Mucosa of gallbladder (tissue), 1 donor: Measurements from ENCODE around the gene SH3RF3. TPM values are rescaled to one million over a fixed set of nuclear protein-coding genes. Genes with fewer than 3 reads are reported as not detected.
"Not testable (repeated sequence)": the region's sequence is repeated elsewhere in the genome, so short reads cannot be mapped to it uniquely, and the experiment has no call there.

Experiments
- DNase-seq: peaks from one replicate; pipeline ENCODE4 v3.0.0-alpha.2; 2020; ENCODE audit warnings: low spot score
- total RNA-seq: library from RNA; stranded (reverse); gene quantifications from one replicate; pipeline ENCODE4 v1.2.1, GENCODE V29; 2021
- donor health status: DM: no; HTN: no; CAD: no.

Gene SH3RF3
- total RNA-seq, 1 donor from 2014 or later = 11.5 TPM

DNA sequence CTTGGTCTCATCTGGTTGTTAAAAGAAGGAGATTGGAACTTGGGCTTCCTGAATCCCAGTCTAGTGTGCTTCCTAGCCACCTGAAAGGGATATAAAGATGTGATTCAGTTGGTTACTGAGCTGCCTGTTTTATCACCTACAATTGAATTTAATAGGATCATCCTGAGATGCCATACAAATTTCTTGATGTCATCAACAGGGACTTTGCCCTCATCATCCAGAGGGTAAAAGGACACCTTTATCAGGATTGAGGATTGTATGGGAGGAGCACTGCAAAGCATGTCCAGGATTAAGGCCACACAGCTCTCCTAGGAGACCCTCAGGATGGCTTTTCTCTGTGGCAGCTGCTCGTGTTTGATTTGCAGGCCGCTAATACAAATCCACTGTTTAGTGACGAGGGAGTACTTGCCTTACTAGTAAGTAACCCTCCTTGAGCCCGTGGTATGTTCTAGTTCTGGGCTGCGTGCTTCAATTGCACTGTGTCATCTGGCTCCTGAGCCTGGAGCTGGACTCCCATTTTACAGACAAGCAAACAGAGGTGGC is 28.6 kb downstream of the SH3RF3 start:
- DNase-seq = no peak

GRCh38 chr2:109158237-109158636 is 29.2 kb downstream of the SH3RF3 start:
- DNase-seq = no peak

- no peak for DNase-seq
Measured at GRCh38 chr2:109159096-109159495, 30.1 kb downstream of the SH3RF3 start.

DNA sequence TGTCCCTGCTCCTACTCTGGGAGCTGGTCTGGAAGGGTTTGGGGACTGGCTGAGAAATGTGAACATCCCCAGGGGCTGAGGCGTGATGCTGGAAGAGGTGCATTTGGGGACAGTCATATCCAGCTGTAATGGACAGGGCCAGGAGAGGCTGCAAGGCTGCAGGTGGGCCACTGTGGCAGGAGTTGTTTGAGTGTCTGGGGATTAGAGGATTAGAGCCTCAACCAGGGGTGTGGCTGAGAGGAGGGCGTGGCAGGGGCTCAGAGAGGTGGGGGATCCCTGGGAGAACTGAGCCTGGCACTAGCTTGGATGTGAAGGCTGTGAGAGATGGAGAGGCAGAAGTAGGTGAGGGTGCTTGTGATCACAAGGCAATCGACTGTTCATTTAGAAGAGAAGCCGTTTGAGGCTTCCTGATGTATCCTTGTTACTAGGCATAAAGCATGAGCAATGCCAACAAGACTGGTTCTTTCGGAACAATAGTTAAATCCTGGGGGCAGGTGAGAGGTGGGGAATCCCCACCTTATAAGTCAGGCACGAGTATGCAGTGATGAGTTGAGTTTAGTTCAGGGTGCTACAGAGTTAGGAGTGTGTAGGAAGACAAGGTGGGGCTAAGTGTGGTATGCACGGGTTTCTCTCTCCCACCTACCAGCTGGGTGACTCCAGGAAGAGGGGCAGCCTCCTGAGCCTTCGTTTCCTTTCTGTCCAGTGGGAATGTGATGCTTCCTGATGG is 31.9 kb downstream of the SH3RF3 start:
- DNase-seq = no peak

- not testable (repeated sequence) for DNase-seq
Measured at GRCh38 chr2:109162367-109162766, 33.4 kb downstream of the SH3RF3 start.

GRCh38 chr2:109162999-109163398 is 34.0 kb downstream of the SH3RF3 start:
- peak; percentile 35 for DNase-seq

- no peak for DNase-seq
Measured at GRCh38 chr2:109164311-109164710, 35.3 kb downstream of the SH3RF3 start.

DNA sequence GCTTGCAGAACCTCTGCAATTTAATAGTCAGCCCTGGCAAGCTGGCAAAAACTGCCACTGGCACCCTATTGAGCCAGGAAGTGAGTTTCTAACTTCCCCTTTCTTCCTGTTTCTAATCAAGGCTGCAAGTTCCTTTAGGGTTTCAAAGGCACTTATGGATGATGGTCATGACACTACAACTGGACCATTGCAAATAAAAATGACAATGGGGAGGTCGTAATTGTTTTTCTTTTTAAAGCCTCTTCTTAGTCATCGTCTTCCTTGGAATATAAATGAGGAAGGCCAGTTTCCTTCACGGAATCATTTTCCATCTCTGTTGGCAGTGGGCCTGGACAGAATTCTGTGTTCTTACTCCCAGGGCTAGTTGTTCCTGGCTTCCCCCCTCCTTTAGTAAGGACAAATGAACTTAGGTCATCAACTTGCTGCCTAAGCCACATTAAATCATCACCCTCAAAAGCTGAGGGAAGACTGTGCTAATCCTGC is 35.8 kb downstream of the SH3RF3 start:
- DNase-seq = no peak

DNA sequence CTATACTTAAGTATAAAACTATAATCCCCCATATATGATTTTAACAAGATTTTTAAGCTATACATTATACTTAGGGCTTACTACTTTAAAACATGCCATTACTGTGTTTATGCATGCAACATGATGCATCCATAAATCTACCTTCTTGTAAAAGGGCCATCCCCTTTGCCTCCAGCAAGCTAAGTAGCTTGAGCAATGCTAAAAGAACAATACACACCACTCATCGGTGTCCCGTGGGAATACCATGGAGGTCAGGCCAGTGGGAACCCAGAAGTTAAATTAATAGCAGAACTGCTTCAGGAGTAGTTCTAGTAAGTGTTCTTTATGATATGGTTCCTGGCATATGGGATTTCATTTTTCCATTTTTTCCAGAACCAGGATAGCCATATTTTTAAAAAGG is 37.8 kb downstream of the SH3RF3 start:
- DNase-seq = no peak

GRCh38 chr2:109168086-109168485 is 39.1 kb downstream of the SH3RF3 start:
- no peak for DNase-seq

DNA sequence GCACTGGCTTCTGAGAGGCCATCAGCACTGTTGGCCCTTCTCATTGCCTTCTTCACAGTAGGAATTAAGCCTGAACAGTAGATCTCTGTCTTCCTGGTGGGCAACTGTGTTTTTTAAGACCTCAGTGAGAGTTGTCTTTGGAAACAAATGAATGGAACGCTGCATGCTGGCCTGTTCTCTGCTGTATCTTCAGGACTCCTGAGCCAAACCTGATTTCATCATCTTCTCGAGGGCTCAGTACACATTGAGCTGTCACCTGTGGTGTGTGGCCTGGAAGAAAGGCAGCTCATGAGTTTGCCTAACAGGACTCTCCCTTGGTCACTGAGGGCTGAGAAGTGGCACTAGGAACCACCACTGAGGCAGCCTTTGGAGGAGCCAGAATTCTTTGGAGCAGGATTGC is 39.7 kb downstream of the SH3RF3 start:
- no peak for DNase-seq

GRCh38 chr2:109170645-109171044 is 41.6 kb downstream of the SH3RF3 start:
- DNase-seq = no peak

- DNase-seq = peak; percentile 75
Measured at GRCh38 chr2:109171444-109172334, 42.7 kb downstream of the SH3RF3 start.

- DNase-seq = no peak
Measured at GRCh38 chr2:109172556-109173105, 43.6 kb downstream of the SH3RF3 start.

DNA sequence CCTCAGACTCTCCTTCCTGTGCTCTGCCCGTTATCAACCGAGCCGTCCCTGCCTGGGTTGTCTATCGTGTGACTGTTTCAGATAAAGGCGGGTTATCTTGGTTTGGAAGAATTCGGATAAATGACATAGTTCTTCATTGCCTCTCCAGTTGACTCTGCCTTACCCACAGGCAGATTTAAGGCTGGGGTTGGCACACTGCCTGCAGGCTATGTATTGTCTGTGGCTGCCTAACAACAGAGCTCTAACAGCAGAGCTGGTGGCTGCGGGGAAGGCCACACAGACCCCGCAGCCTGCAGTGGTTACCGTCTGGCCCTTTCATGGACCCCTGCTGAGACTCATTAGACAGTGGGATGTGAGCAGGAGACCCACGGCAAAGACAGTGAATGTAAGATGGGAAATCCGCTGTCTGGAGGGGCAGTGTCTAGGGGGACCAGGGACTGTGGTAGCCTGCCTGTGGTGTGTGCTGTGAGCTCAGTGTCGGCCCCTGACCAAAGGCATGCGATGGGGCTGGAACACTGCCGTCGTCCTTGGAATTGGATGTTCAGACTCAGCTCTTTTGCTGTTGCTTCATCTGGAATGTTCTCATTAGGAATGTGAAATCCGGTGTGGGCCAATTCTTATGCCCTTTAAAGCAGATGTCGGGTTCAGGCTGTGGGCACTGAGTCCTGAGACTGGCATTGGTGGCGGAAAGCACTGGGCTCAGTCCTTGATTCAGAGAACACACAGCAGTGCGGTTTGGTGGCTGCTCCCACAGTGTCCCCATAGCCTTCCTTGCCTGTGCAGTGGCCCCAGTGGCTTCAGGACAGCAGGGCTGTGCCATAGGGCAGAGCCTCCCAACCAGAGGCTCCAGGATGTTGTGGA is 44.5 kb downstream of the SH3RF3 start:
- peak; percentile 76 for DNase-seq

DNA sequence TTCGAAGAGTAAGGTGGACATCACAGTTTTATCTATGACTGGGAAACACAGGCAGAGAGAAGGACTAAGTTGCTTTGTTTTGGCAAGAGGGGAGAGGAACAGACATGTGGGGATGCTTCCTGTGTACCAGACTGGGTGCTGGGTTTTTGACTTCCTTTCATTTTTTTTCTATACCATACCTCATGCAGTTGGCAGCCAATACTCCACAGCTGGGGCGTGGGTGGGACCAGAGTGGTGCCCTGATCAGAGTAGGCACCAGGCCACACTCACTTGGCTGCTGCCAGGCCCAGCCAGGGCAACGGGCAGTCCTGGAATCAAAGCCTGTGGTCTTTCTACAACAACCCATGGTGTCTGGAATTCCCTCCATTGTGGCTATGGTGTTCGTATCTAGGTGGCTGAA is 45.2 kb downstream of the SH3RF3 start:
- no peak for DNase-seq

DNA sequence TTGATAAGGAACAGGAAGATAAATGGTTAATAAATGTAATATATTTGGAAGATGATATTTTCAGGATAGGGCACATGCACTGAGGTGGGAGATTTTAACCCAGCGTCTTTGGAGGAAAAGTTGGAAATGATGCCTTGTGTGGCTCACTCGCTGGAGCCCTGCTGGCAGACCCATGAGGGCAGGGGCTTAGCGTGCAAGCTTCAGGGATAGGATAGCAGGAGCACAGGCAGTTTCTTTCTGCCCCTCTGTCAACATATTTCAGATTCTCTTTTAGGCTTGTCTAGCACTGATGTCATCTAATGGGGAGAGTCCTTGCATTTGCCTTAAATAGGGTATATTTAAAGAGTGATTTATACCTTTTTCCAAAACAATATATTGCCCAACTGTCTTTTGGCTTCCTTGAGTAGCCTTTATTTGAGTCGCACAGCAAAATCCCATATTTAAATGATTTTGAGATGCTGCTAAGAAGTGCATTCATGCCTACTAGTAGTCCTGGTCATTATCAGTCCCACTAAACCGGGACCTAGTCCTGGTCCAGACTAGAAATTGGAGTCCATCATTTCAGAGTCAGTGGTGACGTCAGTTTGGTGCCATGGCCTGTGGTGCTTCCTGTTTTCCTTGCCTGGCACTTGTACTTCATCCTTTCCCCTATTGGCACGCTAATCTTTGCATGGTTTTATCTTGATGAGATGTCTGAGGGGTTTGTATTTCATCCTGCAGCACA is 45.8 kb downstream of the SH3RF3 start:
- DNase-seq = no peak

- DNase-seq = no peak
Measured at GRCh38 chr2:109175350-109175678, 46.3 kb downstream of the SH3RF3 start.

GRCh38 chr2:109176928-109177327 is 47.9 kb downstream of the SH3RF3 start:
- no peak for DNase-seq

DNA sequence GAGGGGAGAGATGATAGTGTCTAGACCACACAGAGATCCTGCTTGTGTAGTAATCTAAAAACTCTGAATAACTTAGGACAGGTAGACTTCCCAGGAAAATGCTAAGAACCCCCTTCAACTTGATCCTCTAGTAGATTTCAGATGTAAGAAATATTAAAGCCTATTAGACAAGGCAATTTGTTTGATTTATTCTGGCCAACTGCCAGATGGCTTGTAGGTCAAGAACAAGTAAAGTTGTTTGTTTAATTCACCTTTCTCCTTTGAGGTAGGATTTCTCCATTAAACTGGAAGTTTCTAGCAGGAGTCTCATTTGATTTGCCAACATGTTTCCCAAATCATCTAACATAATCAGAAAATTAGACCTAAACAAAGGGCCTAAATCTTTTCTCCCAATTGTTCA is 48.6 kb downstream of the SH3RF3 start:
- no peak for DNase-seq

DNA sequence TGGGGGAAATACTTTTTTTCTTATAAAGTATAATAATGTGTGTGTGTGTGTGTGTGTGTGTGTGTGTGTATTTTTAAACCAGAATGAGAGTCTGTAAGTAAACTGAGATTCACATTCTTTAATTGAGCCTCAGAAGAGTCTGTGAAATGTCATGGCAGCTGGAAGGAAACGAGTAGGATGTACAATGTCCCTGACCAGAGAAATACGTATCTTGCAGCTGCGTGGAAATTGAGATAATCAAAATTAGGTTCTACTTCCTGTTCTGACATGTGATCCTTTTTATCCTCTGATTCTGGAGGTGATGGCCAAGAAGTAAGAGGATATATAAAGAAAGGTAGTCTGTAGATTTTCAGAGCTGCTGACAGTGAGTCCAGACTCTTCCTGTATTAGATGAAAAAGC is 50.0 kb downstream of the SH3RF3 start:
- no peak for DNase-seq
